ENCODE measurements around the gene CEPT1. TPM values are rescaled to one million over a fixed set of nuclear protein-coding genes. Genes with fewer than 3 reads are reported as not detected.
A peak's percentile ranks its signal among the peaks of the same experiment; 100 is the strongest.

Gene CEPT1
- total and polyA plus RNA-seq, 7 donors, result 6.7 to 13.7 (median 10.0) TPM

GRCh38 chr1:111202707-111203623 is 62.9 kb downstream of the CEPT1 start:
- DNase-seq (no peak), ATAC-seq (no peak)
- no peaks in the 10 kb centered on the region for H3K36me3 ChIP-seq (ENCODE audit: insufficient read depth in 1 of 2, low read depth in 1 of 2)
- 82 to 90% (median 83%) methylated on average over 4 of the region's 4 CpGs for WGBS, 3 donors
- H3K4me1 ChIP-seq, result peaks cover 4% of the 10 kb centered on the region
- H3K9me3 ChIP-seq, result no peaks in the 10 kb centered on the region
- intact Hi-C loops (cut with DNase I), result no loop called here
- no peak overlapping the region for H3K27ac ChIP-seq
- TF ChIP-seq, protein P1, sequence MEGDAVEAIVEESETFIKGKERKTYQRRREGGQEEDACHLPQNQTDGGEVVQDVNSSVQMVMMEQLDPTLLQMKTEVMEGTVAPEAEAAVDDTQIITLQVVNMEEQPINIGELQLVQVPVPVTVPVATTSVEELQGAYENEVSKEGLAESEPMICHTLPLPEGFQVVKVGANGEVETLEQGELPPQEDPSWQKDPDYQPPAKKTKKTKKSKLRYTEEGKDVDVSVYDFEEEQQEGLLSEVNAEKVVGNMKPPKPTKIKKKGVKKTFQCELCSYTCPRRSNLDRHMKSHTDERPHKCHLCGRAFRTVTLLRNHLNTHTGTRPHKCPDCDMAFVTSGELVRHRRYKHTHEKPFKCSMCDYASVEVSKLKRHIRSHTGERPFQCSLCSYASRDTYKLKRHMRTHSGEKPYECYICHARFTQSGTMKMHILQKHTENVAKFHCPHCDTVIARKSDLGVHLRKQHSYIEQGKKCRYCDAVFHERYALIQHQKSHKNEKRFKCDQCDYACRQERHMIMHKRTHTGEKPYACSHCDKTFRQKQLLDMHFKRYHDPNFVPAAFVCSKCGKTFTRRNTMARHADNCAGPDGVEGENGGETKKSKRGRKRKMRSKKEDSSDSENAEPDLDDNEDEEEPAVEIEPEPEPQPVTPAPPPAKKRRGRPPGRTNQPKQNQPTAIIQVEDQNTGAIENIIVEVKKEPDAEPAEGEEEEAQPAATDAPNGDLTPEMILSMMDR (IDR thresholded peaks at IDR 0.05), result no peak
- peak overlapping the region; percentile 74 for H3K4me3 ChIP-seq
- peaks cover 0 to 40% (median 17%) of the 10 kb centered on the region in 3 donors for H3K27me3 ChIP-seq (ENCODE audit: insufficient read depth in 3 of 3, low read length in 2 of 3)

DNA sequence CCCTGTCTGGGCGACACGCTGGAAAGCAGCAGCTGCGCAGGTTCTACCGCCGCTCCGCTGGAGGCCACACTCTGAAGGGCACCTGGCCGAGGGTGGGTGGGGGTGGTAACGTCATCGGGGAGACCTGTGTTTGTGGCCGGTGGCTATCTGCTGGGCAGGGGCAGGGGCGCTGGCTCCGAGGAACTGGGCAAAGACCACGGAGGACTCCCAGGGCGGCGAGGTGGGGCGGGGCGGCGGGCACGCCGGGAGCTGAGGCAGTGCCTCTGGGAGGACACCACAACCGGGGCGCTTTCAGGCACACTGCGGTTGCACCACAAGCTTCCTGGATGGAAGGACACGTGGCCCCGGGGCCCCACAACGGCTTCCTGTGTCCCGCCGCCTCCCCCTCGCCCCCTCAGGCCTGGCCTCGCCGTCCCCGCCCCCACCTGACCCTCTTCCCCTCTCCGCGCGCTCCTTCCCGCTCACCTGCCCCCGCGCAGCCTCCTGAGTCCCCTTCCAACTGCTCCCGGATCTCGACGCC is 63.7 kb downstream of the CEPT1 start:
- no peaks in the 10 kb centered on the region for H3K9me3 ChIP-seq
- ATAC-seq (peak; percentile 38 to 67 (median 51)), DNase-seq (peak; percentile 77 to 82)
- no peak overlapping the region for H3K27ac ChIP-seq
- H3K36me3 ChIP-seq (ENCODE audit: insufficient read depth in 1 of 2, low read depth in 1 of 2), result no peaks in the 10 kb centered on the region
- 11 to 18% (median 13%) methylated on average over 20 to 41 of the region's 41 CpGs for WGBS, 3 donors
- H3K4me3 ChIP-seq, result peak overlapping the region; percentile 74
- H3K27me3 ChIP-seq (ENCODE audit: insufficient read depth in 3 of 3, low read length in 2 of 3), result peaks cover 0 to 40% (median 17%) of the 10 kb centered on the region in 3 donors
- peaks cover 4% of the 10 kb centered on the region for H3K4me1 ChIP-seq
- intact Hi-C loops (cut with DNase I), result no loop called here
- TF ChIP-seq, protein P1 (IDR thresholded peaks at IDR 0.05), result no peak

DNA sequence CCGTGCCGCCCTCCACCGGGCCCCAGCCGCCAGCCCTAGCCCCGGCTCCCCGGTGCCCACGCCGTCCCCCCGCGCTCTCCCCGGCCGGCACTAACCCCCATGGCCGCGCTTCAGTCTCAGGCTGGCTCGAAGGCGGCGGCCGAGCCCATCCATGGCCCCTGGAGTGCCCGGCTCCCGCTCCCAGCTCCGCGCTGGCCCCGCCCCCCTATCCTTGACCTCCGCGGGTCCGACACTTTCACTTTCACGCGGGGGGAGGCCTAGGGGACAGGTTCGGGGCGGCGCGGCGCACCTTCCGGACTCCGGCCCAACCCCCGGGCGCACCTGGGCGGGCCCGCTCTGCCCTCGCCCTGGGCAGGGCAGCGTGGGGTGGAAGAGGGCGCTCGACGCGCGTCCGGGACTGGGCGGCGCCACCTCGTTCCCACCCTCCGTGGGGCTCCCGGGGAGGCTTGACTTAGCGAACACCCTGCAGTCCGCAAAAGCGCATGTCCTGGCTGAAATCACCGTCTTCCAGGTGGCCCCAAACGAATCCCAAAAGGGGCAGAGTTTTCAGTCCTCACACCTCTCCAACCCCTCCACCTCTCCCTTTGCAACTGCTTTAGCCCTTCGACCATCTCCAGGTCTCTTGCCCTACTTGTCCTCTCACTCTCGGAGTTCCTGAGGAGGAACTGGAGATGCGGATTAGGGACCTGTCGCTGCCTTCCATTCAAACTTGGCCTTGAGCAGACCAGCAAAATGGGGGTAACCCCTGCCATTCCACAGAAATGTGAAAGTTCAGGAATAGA is 64.4 kb downstream of the CEPT1 start:
- peak overlapping the region; percentile 74 for H3K4me3 ChIP-seq
- TF ChIP-seq, protein P1 (IDR thresholded peaks at IDR 0.05), result no peak
- no peaks in the 10 kb centered on the region for H3K9me3 ChIP-seq
- H3K4me1 ChIP-seq, result peaks cover 4% of the 10 kb centered on the region
- H3K36me3 ChIP-seq (ENCODE audit: insufficient read depth in 1 of 2, low read depth in 1 of 2), result no peaks in the 10 kb centered on the region
- H3K27me3 ChIP-seq (ENCODE audit: insufficient read depth in 3 of 3, low read length in 2 of 3), result peaks cover 0 to 40% (median 17%) of the 10 kb centered on the region in 3 donors
- peak; percentile 40 to 65 for DNase-seq
- intact Hi-C loops (cut with DNase I), result no loop called here
- 2 to 3% (median 3%) methylated on average over 56 to 61 of the region's 61 CpGs for WGBS, 3 donors
- no peak overlapping the region for H3K27ac ChIP-seq
- peak; percentile 47 to 66 (median 61) for ATAC-seq

GRCh38 chr1:111204983-111205713 is 65.1 kb downstream of the CEPT1 start:
- H3K4me3 ChIP-seq, result peak overlapping the region; percentile 74
- peaks cover 4% of the 10 kb centered on the region for H3K4me1 ChIP-seq
- DNase-seq (no peak), ATAC-seq (no peak)
- TF ChIP-seq, protein P1 (IDR thresholded peaks at IDR 0.05), result no peak
- no peaks in the 10 kb centered on the region for H3K9me3 ChIP-seq
- H3K27ac ChIP-seq, result no peak overlapping the region
- 59 to 60% (median 59%) methylated on average over 9 of the region's 9 CpGs for WGBS, 3 donors
- no peaks in the 10 kb centered on the region for H3K36me3 ChIP-seq (ENCODE audit: insufficient read depth in 1 of 2, low read depth in 1 of 2)
- intact Hi-C loops (cut with DNase I), result no loop called here
- H3K27me3 ChIP-seq (ENCODE audit: insufficient read depth in 3 of 3, low read length in 2 of 3), result peaks cover 0 to 40% (median 17%) of the 10 kb centered on the region in 3 donors
